Measurements from ENCODE around the gene NSG1. TPM values are rescaled to one million over a fixed set of nuclear protein-coding genes. Genes with fewer than 3 reads are reported as not detected.

Gene NSG1
- total RNA-seq, 3 donors from 2014 or later = 0.48 to 7.3 (median 6.2) TPM

- intact Hi-C loops (cut with DNase I; ENCODE audit: low total_unique reads) = no loop called here
- Histone ChIP-seq H3K4me3 (no peak overlapping the region), H3K4me1 (no peaks in the 10 kb centered on the region), H3K36me3 (no peaks in the 10 kb centered on the region), H3K27me3 (peaks cover 0 to 12% of the 10 kb centered on the region in 2 donors), H3K9me3 (no peaks in the 10 kb centered on the region), H3K27ac (no peak overlapping the region)
- no peak for DNase-seq (ENCODE audit: low spot score in 2 of 2)
- TF ChIP-seq POLR2A (IDR thresholded peaks at IDR 0.05) (no peak), POLR2AphosphoS5 (IDR thresholded peaks at IDR 0.05) (no peak), CTCF (IDR thresholded peaks at IDR 0.05) (no peak)
Measured at GRCh38 chr4:4396628-4397440, 9.9 kb downstream of the NSG1 start.

- no peak for TF ChIP-seq CTCF (IDR thresholded peaks at IDR 0.05)
- no peak for TF ChIP-seq POLR2AphosphoS5 (IDR thresholded peaks at IDR 0.05)
- TF ChIP-seq POLR2A (IDR thresholded peaks at IDR 0.05) = no peak
- intact Hi-C loops (cut with DNase I; ENCODE audit: low total_unique reads) = no loop called here
- no peak for DNase-seq (ENCODE audit: low spot score in 2 of 2)
Measured at GRCh38 chr4:4397441-4397819, 10.5 kb downstream of the NSG1 start.

GRCh38 chr4:4398430-4398829 lies 11.5 kb downstream of the NSG1 start:
- no peak for TF ChIP-seq POLR2AphosphoS5 (IDR thresholded peaks at IDR 0.05)
- TF ChIP-seq CTCF (IDR thresholded peaks at IDR 0.05) = no peak
- TF ChIP-seq POLR2A (IDR thresholded peaks at IDR 0.05) = no peak
- no peaks in the 10 kb centered on the region for H3K4me1 ChIP-seq
- no peak overlapping the region for H3K4me3 ChIP-seq
- no peaks in the 10 kb centered on the region for H3K9me3 ChIP-seq
- H3K27me3 ChIP-seq = peaks cover 0 to 13% of the 10 kb centered on the region in 2 donors
- H3K36me3 ChIP-seq = no peaks in the 10 kb centered on the region
- no peak overlapping the region for H3K27ac ChIP-seq
- DNase-seq (ENCODE audit: low spot score in 2 of 2) = no peak
- intact Hi-C loops (cut with DNase I; ENCODE audit: low total_unique reads) = no loop called here

More at GRCh38 chr4:4397441-4397819, 10.5 kb downstream of the NSG1 start:
- Histone ChIP-seq H3K36me3 (no peaks in the 10 kb centered on the region), H3K27me3 (peaks cover 0 to 12% of the 10 kb centered on the region in 2 donors), H3K27ac (no peak overlapping the region), H3K4me1 (no peaks in the 10 kb centered on the region), H3K4me3 (no peak overlapping the region), H3K9me3 (no peaks in the 10 kb centered on the region)

- H3K27me3 ChIP-seq = peaks cover 0 to 8% of the 10 kb centered on the region in 2 donors
- no peak overlapping the region for H3K27ac ChIP-seq
- no peak for TF ChIP-seq CTCF (IDR thresholded peaks at IDR 0.05)
- TF ChIP-seq POLR2AphosphoS5 (IDR thresholded peaks at IDR 0.05) = no peak
- intact Hi-C loops (cut with DNase I; ENCODE audit: low total_unique reads) = no loop called here
- H3K9me3 ChIP-seq = no peaks in the 10 kb centered on the region
- H3K4me3 ChIP-seq = no peak overlapping the region
- no peak for DNase-seq (ENCODE audit: low spot score in 2 of 2)
- H3K4me1 ChIP-seq = no peaks in the 10 kb centered on the region
- H3K36me3 ChIP-seq = no peaks in the 10 kb centered on the region
Measured at GRCh38 chr4:4401036-4401435, 14.1 kb downstream of the NSG1 start.

GRCh38 chr4:4402966-4403365 lies 16.1 kb downstream of the NSG1 start:
- intact Hi-C loops (cut with DNase I; ENCODE audit: low total_unique reads) = loop anchor here (2.0 kb wide), 1 partner anchor 76 kb away; no protein-coding TSS in a partner anchor
- no peak overlapping the region for H3K4me3 ChIP-seq

More at GRCh38 chr4:4402966-4403365, 16.1 kb downstream of the NSG1 start:
- no peaks in the 10 kb centered on the region for H3K4me1 ChIP-seq
- no peaks in the 10 kb centered on the region for H3K9me3 ChIP-seq
- H3K36me3 ChIP-seq = no peaks in the 10 kb centered on the region
- no peak overlapping the region for H3K27ac ChIP-seq
- no peak for DNase-seq (ENCODE audit: low spot score in 2 of 2)
- peaks cover 0 to 19% of the 10 kb centered on the region in 2 donors for H3K27me3 ChIP-seq
- TF ChIP-seq POLR2A (IDR thresholded peaks at IDR 0.05) (no peak), CTCF (IDR thresholded peaks at IDR 0.05) (no peak), POLR2AphosphoS5 (IDR thresholded peaks at IDR 0.05) (no peak)
